HG02571 (cell line): ENCODE measurements around the gene DIPK1C.

ENCODE experiments used
- ATAC-seq: cut with Tn5 transposase; IDR thresholded peaks from one replicate; pipeline ENCODE4 v1.9.1; 2021; ENCODE audit warnings: mild to moderate bottlenecking, moderate library complexity; ENCODE audit not compliant: unreplicated experiment

The DIPK1C gene

DNA sequence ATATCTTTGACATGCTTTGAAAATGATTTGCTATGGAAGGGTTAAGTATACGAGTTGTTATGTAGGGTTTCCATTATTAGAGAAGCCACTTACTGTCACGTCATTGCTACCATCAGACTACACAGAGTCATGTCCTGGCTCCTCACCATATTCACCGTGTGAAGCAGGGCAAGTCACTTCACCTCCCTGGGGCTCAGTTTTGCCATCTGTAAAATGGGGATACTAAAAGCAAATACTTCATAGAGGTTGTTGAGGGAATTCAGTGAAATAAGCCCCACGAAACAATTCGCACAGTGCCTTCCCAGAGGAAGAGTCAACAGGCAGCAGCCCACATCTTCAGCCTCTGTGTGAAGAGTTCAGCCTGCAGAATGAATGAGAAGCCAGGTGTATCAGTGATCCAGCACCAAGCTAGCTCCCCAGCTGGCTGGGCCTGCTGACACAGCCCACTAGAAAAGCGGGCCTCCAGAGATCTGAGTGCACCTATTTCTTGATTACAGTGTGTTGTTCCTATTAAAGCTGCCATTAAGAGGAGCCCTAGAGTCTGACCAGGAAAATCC, 3.4 kb downstream of the DIPK1C start:
- no peak for ATAC-seq

DNA sequence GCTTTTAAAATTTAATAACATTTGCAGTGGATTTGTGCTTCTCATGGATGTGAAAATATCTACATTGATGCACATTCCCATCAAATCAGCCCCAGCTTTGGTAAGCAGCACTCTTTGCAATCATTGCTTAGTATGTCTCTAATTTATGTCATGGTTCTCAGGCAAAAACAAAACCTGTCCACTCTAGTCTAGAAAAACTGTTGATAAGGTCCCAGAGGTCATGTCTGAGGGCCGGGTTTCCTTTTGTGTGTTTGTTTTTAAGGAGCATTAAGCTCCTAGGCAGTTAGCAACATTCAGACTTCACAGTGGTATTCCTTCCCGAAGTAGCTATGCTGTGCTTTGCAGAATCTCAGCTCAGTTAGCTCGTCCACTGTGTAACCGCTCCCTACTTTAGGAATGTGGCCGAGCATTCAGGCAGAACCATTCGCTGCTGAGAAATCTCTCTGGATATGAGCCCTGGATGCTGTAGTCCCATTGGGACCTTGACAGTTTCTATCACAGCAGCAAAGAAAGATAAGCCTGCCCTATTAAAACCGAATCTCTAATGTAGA, 4.0 kb downstream of the DIPK1C start:
- no peak for ATAC-seq

DNA sequence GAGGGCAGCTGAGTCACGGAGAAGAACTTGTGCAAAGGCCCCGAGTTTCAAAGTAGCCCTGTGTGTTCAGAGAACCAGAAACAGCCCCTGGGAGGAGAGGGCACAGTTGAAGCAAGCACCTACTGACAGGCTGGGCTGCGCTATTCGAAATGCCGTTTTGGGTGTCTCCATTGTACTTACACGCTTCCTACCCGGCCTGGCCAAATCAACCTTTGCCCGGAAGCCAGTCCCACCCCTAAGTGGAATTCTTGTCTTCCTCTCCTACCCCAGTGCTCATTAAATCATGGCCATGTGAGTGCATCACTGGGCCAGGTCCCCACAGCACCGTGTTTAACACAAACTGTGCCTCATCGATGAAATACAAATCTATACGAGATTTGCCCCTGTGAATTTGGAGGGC, 6.0 kb downstream of the DIPK1C start:
- no peak for ATAC-seq

DNA sequence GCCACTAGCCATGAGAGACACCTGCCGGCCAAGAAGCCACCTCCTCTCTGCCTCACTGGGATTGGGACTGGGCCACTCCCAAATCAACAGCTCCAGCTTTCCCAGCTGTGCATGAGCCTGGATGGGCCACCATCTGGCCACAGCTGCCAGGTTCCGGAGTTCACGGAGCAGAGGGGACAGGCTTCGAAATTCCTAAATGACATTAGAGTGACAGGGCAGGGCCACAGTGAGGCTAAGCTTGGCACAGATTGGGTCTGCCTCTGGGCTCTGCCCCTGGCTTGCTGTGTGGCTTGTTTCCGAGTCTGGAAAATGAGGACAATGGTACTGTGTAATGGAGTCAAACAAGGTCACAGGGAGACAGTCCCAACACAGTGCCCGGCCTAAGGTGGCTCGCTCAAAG, 6.5 kb downstream of the DIPK1C start:
- ATAC-seq, result no peak

DNA sequence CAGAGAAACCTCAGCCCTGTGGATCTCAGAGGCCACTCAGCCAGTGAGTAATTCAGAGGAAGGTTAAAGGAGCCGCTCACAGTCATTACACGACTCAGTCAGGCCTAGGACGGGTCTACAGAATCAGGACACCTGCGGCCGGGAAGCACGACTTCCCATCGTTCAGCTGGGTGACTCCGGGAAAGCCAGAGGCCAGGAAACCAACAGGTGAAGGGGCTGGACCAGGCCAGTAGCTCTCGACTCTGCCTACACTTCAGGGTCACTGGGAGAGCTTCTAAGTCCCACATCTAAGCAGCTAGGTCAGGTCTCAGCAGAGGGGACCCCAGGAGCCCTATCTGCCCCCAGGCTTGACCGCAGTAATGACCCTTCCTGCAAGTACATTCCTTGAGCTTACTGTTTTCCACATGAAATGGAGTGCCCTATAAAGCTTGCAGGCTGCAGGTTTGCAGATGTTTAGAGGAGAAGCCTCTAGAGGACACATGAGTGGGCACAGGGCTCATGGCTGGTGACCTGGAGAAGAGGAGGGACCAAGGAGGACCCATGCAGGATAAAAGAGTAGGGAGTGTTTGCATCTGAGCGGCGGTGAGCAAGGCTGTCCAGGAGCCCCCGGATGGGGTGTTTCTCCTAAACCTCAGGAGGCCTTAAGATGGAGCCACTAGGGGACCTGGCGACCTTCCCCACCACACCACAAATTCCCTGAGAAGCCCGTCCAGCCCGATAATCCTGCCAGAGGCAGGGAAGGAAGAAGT, 9.5 kb downstream of the DIPK1C start:
- no peak for ATAC-seq

DNA sequence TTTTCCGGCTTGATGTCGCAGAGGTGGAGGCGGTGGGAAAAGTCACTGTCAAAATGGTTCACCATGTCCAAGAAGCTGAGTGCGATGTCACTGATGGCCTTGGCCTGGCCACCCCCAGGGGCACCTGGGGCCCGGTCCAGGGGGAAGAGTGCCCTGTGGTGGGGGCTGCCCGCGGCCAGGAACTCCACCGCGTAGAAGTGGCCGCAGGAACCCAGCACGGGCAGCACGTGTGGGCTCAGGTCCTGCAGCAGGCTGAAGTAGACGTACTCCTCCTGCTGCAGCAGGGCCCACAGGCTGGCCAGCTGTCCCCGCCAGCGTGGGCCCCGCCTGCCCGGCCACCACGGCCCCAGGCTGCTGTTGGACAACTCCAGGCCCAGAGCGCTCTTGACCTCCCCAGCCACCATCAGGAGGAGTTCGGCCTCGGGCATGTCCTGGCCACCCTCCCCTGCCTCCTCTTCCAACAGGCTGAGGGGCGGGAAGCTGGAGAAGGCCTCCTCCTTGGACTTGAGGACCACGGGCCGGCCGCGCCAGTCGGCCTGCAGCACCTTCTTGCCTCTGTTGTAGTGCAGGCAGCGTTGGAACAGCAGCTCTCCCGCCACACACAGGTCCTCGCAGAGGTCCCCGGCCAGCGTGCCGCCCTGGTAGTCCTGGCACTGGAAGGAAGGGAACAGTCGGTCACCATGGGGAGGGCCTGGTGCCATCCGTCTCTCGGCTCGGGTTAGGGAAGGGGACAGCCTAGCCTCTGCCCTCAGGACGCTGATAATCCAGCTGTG, 10.3 kb downstream of the DIPK1C start:
- no peak for ATAC-seq

DNA sequence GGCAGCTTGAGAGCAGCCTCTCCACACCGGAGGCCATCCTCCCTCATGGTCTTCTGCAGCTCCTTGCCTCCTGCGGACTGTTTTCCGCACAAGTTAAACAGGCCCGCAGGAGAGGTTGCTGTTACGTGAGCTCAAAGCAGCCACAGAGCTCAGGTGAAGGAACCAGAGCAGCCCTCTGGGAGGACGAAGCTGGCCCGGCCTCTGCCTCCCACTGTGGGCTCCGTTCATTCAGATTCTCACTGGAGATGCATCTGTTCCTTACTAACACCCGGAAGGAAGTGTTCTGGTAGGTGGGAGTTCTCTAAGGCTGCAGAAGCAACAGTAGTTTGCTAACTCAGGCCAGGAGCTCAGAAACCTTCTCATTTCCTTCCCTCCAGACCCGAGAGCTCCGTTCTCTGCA, 10.9 kb downstream of the DIPK1C start:
- no peak for ATAC-seq

DNA sequence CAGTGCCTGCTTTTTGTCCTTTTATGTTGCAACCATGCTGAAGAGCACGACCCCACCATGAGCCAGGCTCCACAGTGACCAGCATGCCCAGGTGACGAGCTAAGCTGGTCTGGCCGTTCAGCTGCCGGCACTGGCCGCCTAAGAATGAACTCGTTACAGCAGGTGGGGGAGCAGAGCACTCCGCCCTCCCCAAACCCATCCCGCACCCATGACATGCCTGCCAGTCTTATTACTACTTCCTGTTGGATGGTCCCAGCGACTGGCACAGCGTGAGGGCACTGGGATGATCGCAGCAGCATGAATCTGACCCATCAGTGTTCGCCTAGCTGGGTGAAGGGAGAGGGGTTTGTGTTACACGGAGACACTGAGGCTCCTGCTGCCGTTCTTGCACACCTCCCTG, 11.5 kb downstream of the DIPK1C start:
- ATAC-seq, result no peak

DNA sequence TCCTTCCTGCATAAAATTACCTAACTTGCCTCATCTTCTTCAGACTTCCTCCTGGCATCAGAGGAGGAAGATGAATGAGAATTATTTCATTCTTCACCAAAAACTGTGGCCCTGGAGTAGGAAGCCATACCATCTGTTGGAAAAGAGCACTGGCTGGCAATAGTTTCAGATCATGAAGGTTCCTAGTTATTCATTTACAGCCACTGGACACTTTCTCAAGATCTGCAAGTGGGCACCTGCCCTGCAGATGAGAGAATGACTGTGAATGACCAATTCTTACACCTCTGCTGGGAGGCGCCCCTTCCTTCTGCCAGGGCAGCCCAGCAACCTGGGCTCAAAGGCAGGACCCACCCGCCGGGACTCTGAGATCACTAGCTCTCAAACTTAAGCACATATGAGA, 13.0 kb downstream of the DIPK1C start:
- ATAC-seq, result no peak

DNA sequence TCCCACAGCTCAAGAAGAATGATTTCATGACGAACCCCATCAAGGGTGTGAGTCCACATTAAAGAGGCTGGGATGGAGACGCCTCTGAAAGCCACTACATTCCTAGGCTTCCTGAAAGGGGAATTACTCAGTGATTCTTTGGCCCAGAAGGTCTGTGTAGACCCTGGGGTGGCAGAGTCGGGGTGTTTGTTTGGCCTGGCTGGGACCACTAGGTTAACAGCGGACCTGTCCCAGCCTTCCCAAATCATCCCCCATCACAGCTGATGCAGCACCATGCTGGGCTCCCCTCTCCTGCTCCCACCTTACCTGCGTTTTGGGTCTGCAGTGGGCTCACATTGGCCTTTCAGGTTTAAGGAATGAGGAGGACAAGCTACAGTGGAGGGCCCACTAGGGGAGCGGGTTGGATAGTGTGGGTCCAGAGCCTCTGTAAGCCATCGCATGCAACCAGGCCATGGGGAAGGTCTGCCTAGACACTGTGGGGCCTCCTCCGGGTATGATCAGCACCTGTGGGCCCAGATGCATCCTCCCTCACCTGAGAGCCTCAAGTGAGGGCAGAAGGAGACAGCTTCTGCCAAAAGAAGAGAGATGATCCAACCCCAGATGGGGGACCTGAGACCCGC, 16.2 kb downstream of the DIPK1C start:
- ATAC-seq, result no peak

DNA sequence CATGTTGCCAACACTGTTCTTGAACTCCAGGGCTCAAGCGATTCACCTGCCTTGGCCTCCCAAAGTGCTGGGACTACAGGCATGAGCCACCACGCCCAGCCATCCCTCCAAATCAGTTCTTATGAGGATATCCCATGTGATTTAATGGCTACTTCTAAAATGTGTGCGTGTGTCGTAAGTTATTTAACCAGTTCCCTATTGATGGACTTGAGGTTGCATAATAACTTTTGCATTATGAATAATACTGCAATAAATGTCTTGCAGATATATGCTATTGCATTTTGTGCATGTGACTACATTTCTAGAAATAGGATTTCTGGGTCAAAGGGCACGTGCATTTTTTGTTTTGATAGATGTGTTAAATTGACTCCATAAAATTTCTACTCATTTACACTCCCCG, 19.0 kb downstream of the DIPK1C start:
- ATAC-seq, result no peak

DNA sequence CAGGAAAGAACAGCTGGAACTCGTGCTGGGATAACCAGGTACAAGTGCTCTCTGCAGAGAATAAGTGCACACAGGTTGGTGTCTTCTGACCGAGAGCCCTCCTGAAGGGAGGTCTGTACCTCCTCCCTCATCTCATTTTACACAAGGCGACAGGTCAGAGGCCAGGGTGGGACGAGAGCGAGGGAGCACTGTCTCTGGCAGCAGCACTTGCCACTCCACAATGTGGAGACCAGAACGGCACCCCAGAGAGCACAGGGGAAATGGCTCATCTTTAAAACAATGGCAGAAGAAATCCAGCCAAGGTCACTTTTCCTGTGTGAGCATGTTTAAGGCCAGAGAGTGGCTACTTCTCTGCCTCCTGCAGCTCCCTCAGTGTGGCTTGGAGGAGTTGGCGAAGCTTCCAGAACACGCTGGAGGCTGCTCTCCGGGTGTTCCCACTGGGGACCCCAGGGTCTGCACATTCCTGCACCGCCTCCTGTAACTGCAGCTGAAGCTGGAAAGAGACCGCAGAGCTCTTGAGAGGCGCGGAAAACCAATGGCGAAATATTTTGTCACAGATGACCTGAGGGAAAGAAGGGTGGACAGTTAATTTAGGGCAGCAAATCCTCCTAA, 20.8 kb downstream of the DIPK1C start:
- no peak for ATAC-seq

DNA sequence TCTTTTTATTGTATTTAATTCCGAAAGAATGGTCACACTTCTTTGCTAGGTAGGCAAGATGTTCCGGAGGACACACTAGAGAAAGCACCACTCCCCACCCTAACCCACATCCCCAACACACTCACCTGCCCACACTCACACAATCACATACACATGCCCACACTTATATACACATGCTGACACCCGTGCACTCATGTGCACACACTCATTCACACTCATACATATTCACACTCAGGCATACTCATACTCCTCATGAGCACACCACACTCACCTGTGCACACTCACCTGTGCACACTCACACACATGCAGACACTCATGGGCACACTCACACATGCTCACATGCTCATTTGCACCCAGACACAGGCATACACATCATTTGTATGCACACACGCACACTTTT, 21.4 kb downstream of the DIPK1C start:
- no peak for ATAC-seq

DNA sequence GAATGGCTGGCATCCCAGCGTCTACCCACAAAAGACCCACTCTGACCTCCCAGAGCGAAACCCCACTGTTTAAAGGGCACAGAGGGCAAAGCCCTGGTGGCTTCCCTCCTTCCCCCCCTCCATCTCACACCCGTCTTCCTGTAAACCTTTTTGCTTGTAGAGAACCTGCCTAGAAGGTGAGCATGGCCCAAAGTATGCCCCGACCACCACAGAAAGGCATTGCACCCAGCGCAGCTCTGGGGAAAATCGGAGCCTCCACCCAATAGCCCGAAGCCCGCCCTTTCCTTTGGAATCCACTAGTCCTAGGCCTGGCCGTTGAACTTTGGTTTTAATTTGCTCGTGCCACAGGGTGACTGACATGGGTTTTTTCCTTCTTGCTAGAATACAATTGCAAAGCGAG, 22.6 kb downstream of the DIPK1C start:
- ATAC-seq, result no peak

DNA sequence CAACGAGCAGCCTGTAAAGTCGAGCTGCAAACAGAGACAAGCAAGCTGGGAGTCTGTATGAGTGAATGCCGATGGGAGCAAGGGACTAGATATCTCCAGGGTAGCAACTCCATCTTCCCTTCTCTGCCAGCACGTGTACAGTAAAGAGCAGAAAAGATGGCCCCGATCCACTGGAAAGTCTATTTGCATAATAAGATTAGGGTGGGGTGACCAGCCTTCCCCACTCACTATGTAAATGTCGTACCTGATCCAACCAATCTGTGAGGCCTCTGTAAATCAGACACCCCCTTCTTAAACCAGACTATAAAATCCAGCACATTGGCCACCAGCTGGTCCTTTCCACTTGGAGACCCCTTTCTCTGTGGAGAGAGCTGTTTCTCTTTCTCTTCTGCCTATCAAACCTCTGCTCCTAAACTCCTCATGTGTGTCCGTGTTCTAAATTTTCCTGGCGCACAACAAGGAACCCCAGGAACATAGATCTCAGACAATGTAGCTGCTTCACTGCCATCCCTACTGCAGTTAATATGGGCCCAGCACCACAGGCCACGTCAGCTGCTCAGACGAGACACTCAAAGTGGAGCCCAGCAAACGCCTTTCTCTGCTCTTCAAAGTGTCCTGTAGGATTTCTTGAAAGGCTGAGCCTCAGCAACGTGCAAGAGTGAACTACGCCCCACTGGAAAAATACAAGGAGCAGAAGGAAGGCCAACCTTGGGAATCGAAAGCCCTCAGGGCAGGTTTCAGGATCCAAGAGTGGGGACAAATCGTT, 26.1 kb downstream of the DIPK1C start:
- no peak for ATAC-seq

DNA sequence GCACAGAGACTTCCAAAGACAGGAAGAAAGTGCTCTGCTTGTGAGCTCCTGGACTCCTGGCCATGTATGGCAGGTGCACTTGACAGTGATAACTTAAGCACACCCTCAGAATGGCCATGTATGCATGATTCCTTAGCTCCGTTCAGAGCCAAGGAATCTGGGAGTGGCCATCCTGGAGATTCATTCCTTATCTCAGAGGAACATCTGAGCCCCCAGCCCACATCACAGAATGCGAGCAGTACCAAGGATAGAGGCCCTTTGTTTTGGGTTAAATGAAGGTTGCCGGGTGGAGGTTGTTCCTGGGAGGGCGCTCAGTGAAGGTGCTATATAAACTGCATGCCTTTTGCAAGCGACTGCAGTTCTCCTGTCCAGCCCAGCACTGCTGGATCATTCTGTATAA, 26.9 kb downstream of the DIPK1C start:
- no peak for ATAC-seq

DNA sequence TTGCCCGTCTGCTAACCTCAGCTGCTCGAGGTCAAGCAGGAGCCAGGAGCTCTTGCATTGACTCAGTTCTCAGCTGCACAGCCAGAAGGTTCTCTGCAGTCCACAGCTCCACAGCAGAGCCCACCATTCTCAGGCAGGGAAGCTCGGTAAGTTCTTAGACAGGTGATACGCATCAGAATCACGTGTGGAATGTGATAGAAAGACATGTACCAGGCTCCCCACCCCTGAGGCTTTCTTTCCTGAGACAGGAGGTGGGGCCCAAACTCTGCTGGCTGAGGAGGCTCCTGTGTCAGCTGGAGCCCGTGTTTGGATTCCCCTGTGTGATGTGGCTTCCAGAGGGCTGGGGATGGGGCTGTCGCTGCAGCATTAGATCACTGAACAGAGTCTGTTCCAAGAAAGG, 28.0 kb downstream of the DIPK1C start:
- ATAC-seq, result no peak

DNA sequence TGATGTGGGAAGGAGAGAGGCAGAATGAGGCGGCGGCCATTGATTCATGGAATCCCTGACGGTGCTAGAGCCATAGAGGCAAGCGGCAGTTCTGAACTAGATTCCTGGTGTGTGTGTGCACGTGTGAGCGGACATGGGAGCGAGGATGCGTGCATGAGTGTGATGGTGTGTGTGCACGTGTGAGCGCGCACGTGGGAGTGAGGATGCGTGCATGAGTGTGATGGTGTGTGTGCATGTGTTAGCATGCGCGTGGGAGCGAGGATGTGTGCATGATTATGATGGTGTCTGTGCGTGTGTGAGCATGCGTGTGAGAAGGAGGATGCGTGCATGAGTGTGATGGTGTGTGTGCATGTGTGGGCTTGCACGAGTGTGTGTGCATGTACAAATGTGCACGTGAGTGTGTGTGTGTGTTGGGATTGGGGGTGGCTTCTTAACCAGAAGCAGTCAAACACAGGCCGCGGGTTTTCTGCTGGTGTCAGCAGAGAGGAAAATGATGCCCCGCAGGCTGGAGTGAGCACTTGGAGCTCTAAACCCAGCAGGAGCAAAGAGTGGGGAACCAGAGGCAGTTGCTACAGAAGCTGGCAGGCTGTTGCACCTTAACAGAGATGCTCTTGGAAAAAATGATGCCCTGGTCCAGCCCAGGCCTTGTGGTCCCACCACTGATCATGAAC, 29.5 kb downstream of the DIPK1C start:
- no peak for ATAC-seq

DNA sequence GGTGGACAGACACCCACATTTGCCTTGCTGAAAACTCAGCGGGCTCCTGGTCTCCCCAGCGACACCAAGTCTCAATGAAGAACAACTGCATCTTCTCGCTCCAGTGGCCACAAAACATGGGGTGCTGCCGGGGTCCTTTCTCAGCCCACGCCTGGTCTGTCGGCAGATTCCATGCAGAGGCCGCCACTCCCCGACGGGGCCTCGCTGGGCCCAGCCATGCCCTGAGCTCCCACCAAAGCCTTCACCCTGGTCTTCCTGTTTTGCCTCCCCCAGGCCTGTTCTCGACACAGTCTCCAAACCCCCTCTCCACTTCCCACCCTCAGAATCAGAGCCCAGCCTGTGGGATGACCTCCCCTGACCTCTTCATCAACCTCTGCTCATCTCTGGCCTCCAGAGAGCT, 31.2 kb downstream of the DIPK1C start:
- ATAC-seq, result no peak

DNA sequence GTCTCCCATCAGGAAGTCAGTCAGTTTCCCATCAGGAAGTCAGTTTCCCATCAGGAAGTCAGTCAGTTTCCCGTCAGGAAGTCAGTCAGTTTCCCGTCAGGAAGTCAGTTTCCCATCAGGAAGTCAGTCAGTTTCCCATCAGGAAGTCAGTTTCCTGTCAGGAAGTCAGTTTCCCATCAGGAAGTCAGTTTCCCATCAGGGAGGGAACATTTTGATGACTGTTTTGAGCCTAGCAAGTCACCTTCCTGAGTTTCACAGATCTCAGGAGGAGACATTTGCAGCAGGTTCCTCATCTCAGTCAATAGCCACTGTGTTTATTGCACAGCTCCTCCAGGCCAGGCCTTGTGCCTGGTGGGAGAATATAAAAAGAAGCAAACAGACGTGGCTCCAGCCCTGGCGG, 31.9 kb downstream of the DIPK1C start:
- no peak for ATAC-seq
